Eye (tissue), 1 donor: ENCODE data around the gene GTPBP2.
"Not testable (repeated sequence)": the region's sequence is repeated elsewhere in the genome, so short reads cannot be mapped to it uniquely, and the experiment has no call there.

Source experiments
- DNase-seq: peaks from one replicate; pipeline ENCODE4 v3.0.0-alpha.2; 2015

Gene GTPBP2

GRCh38 chr6:43623880-43624785 is 4.9 kb downstream of the GTPBP2 start:
- DNase-seq, result no peak

- no peak for DNase-seq
Measured at GRCh38 chr6:43622541-43622940, 6.5 kb downstream of the GTPBP2 start.

GRCh38 chr6:43621836-43622180 is 7.3 kb downstream of the GTPBP2 start:
- no peak for DNase-seq

- DNase-seq, result no peak
Measured at GRCh38 chr6:43621078-43621835, 7.8 kb downstream of the GTPBP2 start.

- no peak for DNase-seq
Measured at GRCh38 chr6:43616725-43617472, 12.2 kb downstream of the GTPBP2 start.

- DNase-seq, result no peak
Measured at GRCh38 chr6:43614396-43614730, 14.7 kb downstream of the GTPBP2 start.

- DNase-seq, result no peak
Measured at GRCh38 chr6:43613721-43614395, 15.2 kb downstream of the GTPBP2 start.

- DNase-seq, result no peak
Measured at GRCh38 chr6:43610431-43610830, 18.6 kb downstream of the GTPBP2 start.

- no peak for DNase-seq
Measured at GRCh38 chr6:43609402-43609801, 19.7 kb downstream of the GTPBP2 start.

- DNase-seq, result no peak
Measured at GRCh38 chr6:43608807-43609206, 20.3 kb downstream of the GTPBP2 start.

GRCh38 chr6:43608310-43608763 is 20.7 kb downstream of the GTPBP2 start:
- DNase-seq, result peak; percentile 93

GRCh38 chr6:43606019-43606418 is 23.0 kb downstream of the GTPBP2 start:
- DNase-seq, result no peak

GRCh38 chr6:43604174-43604573 is 24.9 kb downstream of the GTPBP2 start:
- DNase-seq, result no peak

GRCh38 chr6:43600595-43600994 is 28.5 kb downstream of the GTPBP2 start:
- no peak for DNase-seq

GRCh38 chr6:43593938-43594337 is 35.1 kb downstream of the GTPBP2 start:
- DNase-seq, result no peak

GRCh38 chr6:43589564-43589963 is 39.5 kb downstream of the GTPBP2 start:
- not testable (repeated sequence) for DNase-seq

- DNase-seq, result no peak
Measured at GRCh38 chr6:43588194-43588593, 40.9 kb downstream of the GTPBP2 start.

GRCh38 chr6:43584892-43585570 is 44.0 kb downstream of the GTPBP2 start:
- no peak for DNase-seq

GRCh38 chr6:43582911-43583310 is 46.2 kb downstream of the GTPBP2 start:
- DNase-seq, result no peak

- DNase-seq, result no peak
Measured at GRCh38 chr6:43579171-43579570, 49.9 kb downstream of the GTPBP2 start.

GRCh38 chr6:43578748-43579147 is 50.3 kb downstream of the GTPBP2 start:
- DNase-seq, result no peak
